MM.1S (cell line): ENCODE data around the gene MDGA2.

ENCODE experiments used
- EZH2 ChIP-seq: fragments of 300-600 bp; sonication (generic); optimal IDR thresholded peaks from 2 replicates; pipeline ENCODE3; 2017; ENCODE audit warnings: low read depth, mild to moderate bottlenecking, antibody characterized with exemption, low read length, mixed read lengths
- TF ChIP-seq, protein P1 (sequence below): fragments of 300-600 bp; sonication (generic); IDR thresholded peaks from 2 replicates; pipeline ENCODE4 v1.5.1; 2016; ENCODE audit warnings: antibody characterized with exemption, low read length, mixed read lengths

DNA sequence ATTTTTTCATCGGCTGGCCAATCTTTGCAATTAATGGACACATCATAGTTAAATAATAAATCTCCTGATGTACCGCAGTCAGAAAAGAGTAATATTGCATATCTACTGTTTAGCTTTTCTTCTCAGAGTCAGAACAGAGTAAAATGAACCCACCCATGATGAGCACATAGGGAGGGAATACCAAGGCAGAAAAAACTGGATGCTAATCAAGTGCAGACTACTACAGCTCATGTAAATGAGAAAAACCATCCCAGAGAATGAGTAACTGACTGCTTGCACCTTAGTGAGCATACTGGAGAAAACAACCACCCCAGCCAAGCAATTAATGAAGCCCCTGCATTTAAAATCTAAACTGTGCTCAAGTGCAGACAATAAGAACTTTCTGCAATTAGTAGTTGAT lies 483.7 kb downstream of the MDGA2 start:
- TF ChIP-seq, protein P1, sequence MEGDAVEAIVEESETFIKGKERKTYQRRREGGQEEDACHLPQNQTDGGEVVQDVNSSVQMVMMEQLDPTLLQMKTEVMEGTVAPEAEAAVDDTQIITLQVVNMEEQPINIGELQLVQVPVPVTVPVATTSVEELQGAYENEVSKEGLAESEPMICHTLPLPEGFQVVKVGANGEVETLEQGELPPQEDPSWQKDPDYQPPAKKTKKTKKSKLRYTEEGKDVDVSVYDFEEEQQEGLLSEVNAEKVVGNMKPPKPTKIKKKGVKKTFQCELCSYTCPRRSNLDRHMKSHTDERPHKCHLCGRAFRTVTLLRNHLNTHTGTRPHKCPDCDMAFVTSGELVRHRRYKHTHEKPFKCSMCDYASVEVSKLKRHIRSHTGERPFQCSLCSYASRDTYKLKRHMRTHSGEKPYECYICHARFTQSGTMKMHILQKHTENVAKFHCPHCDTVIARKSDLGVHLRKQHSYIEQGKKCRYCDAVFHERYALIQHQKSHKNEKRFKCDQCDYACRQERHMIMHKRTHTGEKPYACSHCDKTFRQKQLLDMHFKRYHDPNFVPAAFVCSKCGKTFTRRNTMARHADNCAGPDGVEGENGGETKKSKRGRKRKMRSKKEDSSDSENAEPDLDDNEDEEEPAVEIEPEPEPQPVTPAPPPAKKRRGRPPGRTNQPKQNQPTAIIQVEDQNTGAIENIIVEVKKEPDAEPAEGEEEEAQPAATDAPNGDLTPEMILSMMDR, result no peak
- TF ChIP-seq EZH2, result no peak
